Lung (tissue), 12 donors: ENCODE measurements around the gene CCN6. TPM values are rescaled to one million over a fixed set of nuclear protein-coding genes. Genes with fewer than 3 reads are reported as not detected.

Source experiments
- ATAC-seq: fragments of 200-7000 bp; cut with Tn5 transposase; one replicate; pipeline ENCODE4 v1.9.1; 2020; ENCODE audit warnings: moderate number of reproducible peaks; ENCODE audit not compliant: insufficient read depth, low FRiP score
- DNase-seq, 3 donors: peaks; one replicate each; pipeline ENCODE4 v3.0.0-alpha.2; 2013 to 2017
- H3K27ac ChIP-seq, 2 donors: one replicate each; pipeline ENCODE4 v1.5.1; 2013; ENCODE audit warnings: mild to moderate bottlenecking in 2 of 2, moderate library complexity in 2 of 2, control low read depth in 1 of 2, inconsistent platforms in 1 of 2, low read depth in 1 of 2, low read length in 1 of 2
- H3K27me3 ChIP-seq, 3 donors: one replicate each; pipeline ENCODE4 v1.5.1; 2013; ENCODE audit warnings: low read length in 2 of 3; ENCODE audit not compliant: control insufficient read depth in 3 of 3, insufficient read depth in 3 of 3
- H3K36me3 ChIP-seq, 4 donors: one replicate each; pipeline ENCODE4 v1.5.1; 2013; ENCODE audit warnings: low read length in 4 of 4, mild to moderate bottlenecking in 1 of 4, moderate library complexity in 1 of 4; ENCODE audit not compliant: control insufficient read depth in 4 of 4, insufficient read depth in 4 of 4
- H3K4me1 ChIP-seq, 5 donors: one replicate each; pipeline ENCODE4 v1.5.1; 2013; ENCODE audit warnings: low read length in 5 of 5, mild to moderate bottlenecking in 2 of 5, moderate library complexity in 1 of 5; ENCODE audit not compliant: control insufficient read depth in 5 of 5, insufficient read depth in 5 of 5
- H3K4me3 ChIP-seq: one replicate; pipeline ENCODE4 v1.5.1; 2013; ENCODE audit warnings: mild to moderate bottlenecking, control low read depth, moderate library complexity
- H3K9ac ChIP-seq, 2 donors: one replicate each; pipeline ENCODE4 v1.5.1; 2013; ENCODE audit warnings: low read length in 2 of 2, control low read depth in 1 of 2; ENCODE audit not compliant: insufficient read depth in 1 of 2
- H3K9me3 ChIP-seq, 4 donors: one replicate each; pipeline ENCODE4 v1.5.1; 2013; ENCODE audit warnings: low read length in 3 of 4, mild to moderate bottlenecking in 1 of 4, moderate library complexity in 1 of 4; ENCODE audit not compliant: control insufficient read depth in 4 of 4, insufficient read depth in 3 of 4
- CTCF ChIP-seq: IDR thresholded peaks from 2 replicates; pipeline ENCODE4 v1.5.1; 2012; ENCODE audit warnings: mild to moderate bottlenecking; ENCODE audit errors: control extremely low read depth, extremely low read depth
- WGBS, 2 donors: extraction: QIAGEN DNeasy Blood & Tissue Kit; methylation state at CpG; one replicate each; pipeline ENCODE4 v1.1.7; 2013; 5-methylcytosine and 5-hydroxymethylcytosine counted together
- polyA plus RNA-seq, 2 donors: library from polyadenylated mRNA; stranded (reverse); fragments of 200-250 nt; gene quantifications; one replicate each; pipeline ENCODE4 v1.2.1, GENCODE V29; 2013
- total RNA-seq, 2 donors: library from RNA; depleted of rRNA in 1 of 2; stranded (reverse); fragments of >200 nt in 1 of 2; gene quantifications; one replicate each; pipeline ENCODE4 v1.2.1, GENCODE V29; 2014 to 2021
- donor health status: control.
- donor health status: control.
- donor health status: Bipolar disorder and iron deficiency.
- donor health status: healthy.
- donor health status: DM: yes; HTN: yes; CAD: no.

The CCN6 gene
- total and polyA plus RNA-seq, 4 donors: not detected

- DNase-seq: no peak
- Histone ChIP-seq H3K27me3 (no peaks in the 10 kb centered on the region), H3K9me3 (no peaks in the 10 kb centered on the region), H3K27ac (no peak overlapping the region), H3K36me3 (no peaks in the 10 kb centered on the region), H3K9ac (no peak overlapping the region), H3K4me1 (peaks cover 0 to 5% (median 0%) of the 10 kb centered on the region in 5 donors), H3K4me3 (no peak overlapping the region)
- no peak for ATAC-seq
- 91 to 96% methylated on average over 15 of the region's 15 CpGs for WGBS, 2 donors
- no peak for TF ChIP-seq CTCF
These were observed 15.0 kb upstream of the CCN6 start for GRCh38 chr6:112038756-112039430.

- H3K27ac ChIP-seq: no peak overlapping the region
- H3K4me3 ChIP-seq: no peak overlapping the region
- no peak for DNase-seq
- H3K36me3 ChIP-seq: no peaks in the 10 kb centered on the region
- ATAC-seq: no peak
- no peak overlapping the region for H3K9ac ChIP-seq
- H3K27me3 ChIP-seq: no peaks in the 10 kb centered on the region
- no peak for TF ChIP-seq CTCF
- H3K4me1 ChIP-seq: peaks cover 0 to 4% (median 0%) of the 10 kb centered on the region in 5 donors
- WGBS, 2 donors: 75 to 90% methylated on average over 2 of the region's 2 CpGs
- H3K9me3 ChIP-seq: no peaks in the 10 kb centered on the region
These were observed 14.5 kb upstream of the CCN6 start for GRCh38 chr6:112039431-112039770.

- Histone ChIP-seq H3K4me3 (no peak overlapping the region), H3K9me3 (no peaks in the 10 kb centered on the region), H3K4me1 (peaks cover 0 to 3% (median 0%) of the 10 kb centered on the region in 5 donors), H3K36me3 (no peaks in the 10 kb centered on the region), H3K9ac (no peak overlapping the region), H3K27ac (no peak overlapping the region), H3K27me3 (no peaks in the 10 kb centered on the region)
- TF ChIP-seq CTCF: no peak
- ATAC-seq (no peak), DNase-seq (no peak)
- WGBS, 2 donors: 43 to 51% methylated on average over 1 of the region's 1 CpG
These were observed 12.9 kb upstream of the CCN6 start for GRCh38 chr6:112040956-112041355.

- DNase-seq (no peak), ATAC-seq (no peak)
- no peak overlapping the region for H3K9ac ChIP-seq
- WGBS, 2 donors: 69 to 86% methylated on average over 3 of the region's 3 CpGs
- no peaks in the 10 kb centered on the region for H3K9me3 ChIP-seq
- H3K27me3 ChIP-seq: no peaks in the 10 kb centered on the region
- H3K4me3 ChIP-seq: no peak overlapping the region
- no peaks in the 10 kb centered on the region for H3K36me3 ChIP-seq
- TF ChIP-seq CTCF: no peak
- no peak overlapping the region for H3K27ac ChIP-seq
- H3K4me1 ChIP-seq: peaks cover 0 to 3% (median 0%) of the 10 kb centered on the region in 5 donors
These were observed 12.4 kb upstream of the CCN6 start for GRCh38 chr6:112041535-112041934.
